ENCODE data around the gene EXTL1.

- no peak for TF ChIP-seq MAZ (IDR thresholded peaks at IDR 0.05; ENCODE audit: borderline replicate concordance, low read depth, low read length)
- TF ChIP-seq RFX5 (IDR thresholded peaks at IDR 0.05; ENCODE audit: low read depth, low read length): no peak
- no peak for TF ChIP-seq NFE2L2 (IDR thresholded peaks at IDR 0.05; ENCODE audit: low read depth, low read length)
- no peak for TF ChIP-seq CEBPB (IDR thresholded peaks at IDR 0.05; ENCODE audit: low read depth, low read length)
- no peak for TF ChIP-seq ELK1 (IDR thresholded peaks at IDR 0.05; ENCODE audit: borderline replicate concordance, low read depth, low read length)
- TF ChIP-seq RAD21 (IDR thresholded peaks at IDR 0.05; ENCODE audit: low read length): no peak
- TF ChIP-seq CTCF (conservative IDR thresholded peaks at IDR 0.05; ENCODE audit: low read depth, low read length): no peak
- no peak for TF ChIP-seq POLR2A (IDR thresholded peaks at IDR 0.05; ENCODE audit: low read depth, low read length)
- no peak for TF ChIP-seq MXI1 (IDR thresholded peaks at IDR 0.05; ENCODE audit: borderline replicate concordance, low read depth, low read length)
- no peak for TF ChIP-seq USF2 (IDR thresholded peaks at IDR 0.05; ENCODE audit: low read depth, low read length)
Measured at GRCh38 chr1:25979210-25979609, 42.4 kb upstream of the EXTL1 start.

Measured in IMR-90 (cell line).